ENCODE data around the gene ALDH1A1.

The ALDH1A1 gene

GRCh38 chr9:72952914-72953313 lies at the start of gene ALDH1A1:
Gene ALDH1A1, minus strand, starts transcription at chr9:72953053. Its CDS starts 53 bp downstream, at chr9:72953000.
- DNase-seq (ENCODE audit: low read depth in 2 of 2) = no peak

- no peak for DNase-seq (ENCODE audit: low read depth in 2 of 2)
Measured at GRCh38 chr9:73001860-73002259, 49.0 kb upstream of the ALDH1A1 start.

- no peak for DNase-seq (ENCODE audit: low read depth in 2 of 2)
Measured at GRCh38 chr9:72998363-72998762, 45.5 kb upstream of the ALDH1A1 start.

GRCh38 chr9:72997387-72997995 lies 44.6 kb upstream of the ALDH1A1 start:
- no peak for DNase-seq (ENCODE audit: low read depth in 2 of 2)

GRCh38 chr9:72996684-72997314 lies 43.9 kb upstream of the ALDH1A1 start:
- DNase-seq (ENCODE audit: low read depth in 2 of 2) = no peak

- no peak for DNase-seq (ENCODE audit: low read depth in 2 of 2)
Measured at GRCh38 chr9:72996114-72996513, 43.3 kb upstream of the ALDH1A1 start.

- no peak for DNase-seq (ENCODE audit: low read depth in 2 of 2)
Measured at GRCh38 chr9:72995131-72996024, 42.5 kb upstream of the ALDH1A1 start.

GRCh38 chr9:72991772-72992171 lies 38.9 kb upstream of the ALDH1A1 start:
- no peak for DNase-seq (ENCODE audit: low read depth in 2 of 2)

- no peak for DNase-seq (ENCODE audit: low read depth in 2 of 2)
Measured at GRCh38 chr9:72990397-72991182, 37.7 kb upstream of the ALDH1A1 start.

- DNase-seq (ENCODE audit: low read depth in 2 of 2) = no peak
Measured at GRCh38 chr9:72986522-72987116, 33.8 kb upstream of the ALDH1A1 start.

GRCh38 chr9:72985746-72986145 lies 32.9 kb upstream of the ALDH1A1 start:
- no peak for DNase-seq (ENCODE audit: low read depth in 2 of 2)

GRCh38 chr9:72984991-72985390 lies 32.1 kb upstream of the ALDH1A1 start:
- DNase-seq (ENCODE audit: low read depth in 2 of 2) = no peak

GRCh38 chr9:72984226-72984947 lies 31.5 kb upstream of the ALDH1A1 start:
- no peak for DNase-seq (ENCODE audit: low read depth in 2 of 2)

GRCh38 chr9:72983512-72984225 lies 30.8 kb upstream of the ALDH1A1 start:
- no peak for DNase-seq (ENCODE audit: low read depth in 2 of 2)

GRCh38 chr9:72983056-72983455 lies 30.2 kb upstream of the ALDH1A1 start:
- no peak for DNase-seq (ENCODE audit: low read depth in 2 of 2)

GRCh38 chr9:72982146-72982799 lies 29.4 kb upstream of the ALDH1A1 start:
- DNase-seq (ENCODE audit: low read depth in 2 of 2) = no peak

GRCh38 chr9:72981433-72981832 lies 28.6 kb upstream of the ALDH1A1 start:
- no peak for DNase-seq (ENCODE audit: low read depth in 2 of 2)

- DNase-seq (ENCODE audit: low read depth in 2 of 2) = no peak
Measured at GRCh38 chr9:72980600-72981265, 27.9 kb upstream of the ALDH1A1 start.

- DNase-seq (ENCODE audit: low read depth in 2 of 2) = no peak
Measured at GRCh38 chr9:72980183-72980582, 27.3 kb upstream of the ALDH1A1 start.
